NCI-H2196 (cell line): Measurements from ENCODE around the gene TRPM3.
"Not testable (repeated sequence)": the region's sequence is repeated elsewhere in the genome, so short reads cannot be mapped to it uniquely, and the experiment has no call there.

Experiments used
- DNase-seq: peaks from one replicate; lab custom pipeline; 2025; ENCODE audit not compliant: unreplicated experiment; lab: John Stamatoyannopoulos, UW

TRPM3 gene

GRCh38 chr9:70778568-70778967, 342.9 kb downstream of the TRPM3 start:
- no peak for DNase-seq

- DNase-seq = no peak
Measured at GRCh38 chr9:70773579-70773978, 347.8 kb downstream of the TRPM3 start.

- DNase-seq = no peak
Measured at GRCh38 chr9:70772601-70773000, 348.8 kb downstream of the TRPM3 start.

DNA sequence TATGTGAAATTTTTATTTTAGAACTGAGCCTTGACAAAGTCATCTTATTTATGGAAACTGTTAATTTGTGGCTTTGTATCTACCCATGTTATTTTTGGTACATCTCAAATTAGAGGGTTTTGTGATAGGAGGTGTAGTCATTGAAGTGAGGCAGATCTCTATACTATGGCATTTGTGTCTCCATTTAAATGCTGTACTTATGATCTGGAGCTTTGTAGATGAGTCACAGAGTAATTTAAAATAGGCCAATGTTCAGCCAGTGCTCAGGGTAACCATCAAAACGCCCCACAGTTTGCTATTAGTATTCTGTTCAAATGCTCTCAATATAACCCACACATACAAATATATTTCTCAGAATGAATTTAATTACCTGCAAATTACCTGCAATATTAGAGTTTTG, 355.5 kb downstream of the TRPM3 start:
- DNase-seq = no peak

GRCh38 chr9:70761139-70761670, 360.2 kb downstream of the TRPM3 start:
- DNase-seq = no peak

- DNase-seq = no peak
Measured at GRCh38 chr9:70760228-70760627, 361.2 kb downstream of the TRPM3 start.

- no peak for DNase-seq
Measured at GRCh38 chr9:70753311-70753710, 368.1 kb downstream of the TRPM3 start.

GRCh38 chr9:70749066-70749465, 372.4 kb downstream of the TRPM3 start:
- DNase-seq = no peak

GRCh38 chr9:70747261-70747718, 374.1 kb downstream of the TRPM3 start:
- DNase-seq = no peak

DNA sequence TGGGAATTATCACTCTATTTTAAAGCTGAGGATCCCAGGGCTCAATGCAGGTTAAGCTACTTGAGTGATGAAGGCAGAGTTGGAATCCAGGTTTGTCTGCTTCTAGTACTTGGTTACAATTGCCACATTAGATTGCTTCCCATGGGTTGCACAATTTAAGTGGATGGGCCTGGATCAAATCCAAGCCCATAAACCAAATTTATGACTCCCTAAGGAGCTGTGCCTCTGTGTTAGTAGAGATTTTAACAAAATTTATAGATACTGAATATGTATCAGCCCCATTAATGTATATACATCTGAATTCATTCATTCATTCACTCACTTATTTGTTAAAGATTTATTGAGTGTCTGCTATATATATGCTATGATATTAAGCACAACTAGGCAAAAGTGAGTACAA, 374.7 kb downstream of the TRPM3 start:
- no peak for DNase-seq

GRCh38 chr9:70746316-70746715, 375.1 kb downstream of the TRPM3 start:
- no peak for DNase-seq

DNA sequence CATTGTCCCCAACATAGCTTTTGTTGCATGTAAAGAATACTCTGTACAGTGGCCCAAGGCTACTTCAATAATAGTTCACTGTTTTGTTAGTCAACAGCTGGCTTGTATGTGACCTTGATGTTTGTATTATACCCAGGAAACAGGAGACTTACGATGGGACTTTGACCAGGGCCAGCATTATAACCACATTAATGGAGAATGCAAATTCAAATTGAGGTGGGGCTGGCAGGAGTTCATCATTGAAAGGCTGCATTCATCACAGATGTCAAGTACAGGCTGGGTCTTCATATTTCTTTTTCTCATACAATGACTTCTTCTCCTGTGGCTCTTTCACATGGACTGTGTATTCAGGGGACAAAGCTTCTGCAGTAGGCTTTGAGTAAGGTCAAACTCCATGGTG, 396.6 kb downstream of the TRPM3 start:
- DNase-seq = not testable (repeated sequence)

DNA sequence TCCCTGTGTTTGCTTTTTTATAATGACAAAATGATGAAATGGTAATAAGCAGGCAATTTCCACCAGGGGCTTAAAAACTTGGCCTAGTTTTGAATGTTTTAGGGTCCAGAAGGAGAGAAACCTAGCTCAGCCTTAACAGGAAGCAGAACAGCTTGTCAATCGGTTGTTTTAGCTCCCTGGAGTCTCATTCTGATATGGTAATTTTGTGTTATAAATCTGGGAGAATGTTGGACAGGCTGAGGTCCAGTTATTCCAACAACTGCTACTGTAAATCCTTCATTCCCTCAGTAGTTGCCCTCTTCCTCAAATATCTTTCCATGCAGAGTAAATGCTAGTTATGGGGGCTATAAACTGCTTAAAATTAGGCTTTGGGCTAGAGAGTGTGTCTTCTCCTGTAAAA, 397.4 kb downstream of the TRPM3 start:
- DNase-seq = not testable (repeated sequence)

DNA sequence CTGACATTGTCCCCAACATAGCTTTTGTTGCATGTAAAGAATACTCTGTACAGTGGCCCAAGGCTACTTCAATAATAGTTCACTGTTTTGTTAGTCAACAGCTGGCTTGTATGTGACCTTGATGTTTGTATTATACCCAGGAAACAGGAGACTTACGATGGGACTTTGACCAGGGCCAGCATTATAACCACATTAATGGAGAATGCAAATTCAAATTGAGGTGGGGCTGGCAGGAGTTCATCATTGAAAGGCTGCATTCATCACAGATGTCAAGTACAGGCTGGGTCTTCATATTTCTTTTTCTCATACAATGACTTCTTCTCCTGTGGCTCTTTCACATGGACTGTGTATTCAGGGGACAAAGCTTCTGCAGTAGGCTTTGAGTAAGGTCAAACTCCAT, 414.6 kb downstream of the TRPM3 start:
- DNase-seq = not testable (repeated sequence)

DNA sequence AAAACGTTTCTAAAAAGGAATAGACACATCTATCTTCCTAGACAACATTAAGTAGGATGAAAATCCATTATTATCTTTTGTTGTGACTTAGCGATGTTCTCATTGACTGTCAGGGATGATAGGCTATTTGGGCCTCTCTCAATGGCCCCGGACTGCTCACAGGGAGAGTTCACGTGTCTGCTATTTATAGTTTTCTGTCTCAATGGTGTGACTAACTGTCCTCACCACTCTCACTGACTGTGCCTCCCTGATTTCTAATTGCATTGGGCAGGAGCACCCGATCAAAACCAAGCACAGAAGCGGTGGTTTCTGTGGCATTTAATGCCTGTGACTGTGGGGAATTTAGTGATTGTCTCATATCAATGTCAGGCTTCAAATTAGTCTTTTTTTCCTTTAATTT, 420.3 kb downstream of the TRPM3 start:
- no peak for DNase-seq

DNA sequence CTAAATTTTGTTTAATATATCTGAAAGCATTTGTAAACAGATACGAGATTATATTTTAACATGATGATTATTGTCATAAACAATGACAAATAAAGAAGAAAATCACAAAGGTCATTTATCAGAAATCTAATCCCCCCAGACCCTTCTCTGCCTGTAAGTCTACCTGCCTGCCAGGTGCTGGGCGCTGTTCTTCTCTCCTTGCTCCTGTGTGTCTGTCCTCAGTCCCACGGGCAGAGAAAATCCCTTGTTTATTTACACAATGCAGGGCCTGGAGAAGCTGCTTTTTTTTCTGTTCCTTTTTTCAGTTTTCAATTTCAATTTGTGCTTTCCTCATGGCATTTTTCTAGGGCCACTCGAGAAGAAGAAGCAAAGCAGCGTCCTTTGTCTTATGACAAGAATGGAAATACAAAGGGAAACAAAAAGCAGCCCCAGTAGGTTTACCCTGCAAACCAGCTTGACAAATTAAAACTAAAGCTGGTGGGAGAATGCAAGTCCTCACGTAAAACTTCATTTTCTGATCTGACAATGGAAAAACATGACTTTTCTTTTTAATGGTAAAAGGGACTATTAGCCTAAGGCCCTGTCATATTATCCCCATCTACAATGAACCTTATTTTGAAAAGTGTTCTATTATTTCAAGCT, 424.6 kb downstream of the TRPM3 start:
- DNase-seq = no peak

DNA sequence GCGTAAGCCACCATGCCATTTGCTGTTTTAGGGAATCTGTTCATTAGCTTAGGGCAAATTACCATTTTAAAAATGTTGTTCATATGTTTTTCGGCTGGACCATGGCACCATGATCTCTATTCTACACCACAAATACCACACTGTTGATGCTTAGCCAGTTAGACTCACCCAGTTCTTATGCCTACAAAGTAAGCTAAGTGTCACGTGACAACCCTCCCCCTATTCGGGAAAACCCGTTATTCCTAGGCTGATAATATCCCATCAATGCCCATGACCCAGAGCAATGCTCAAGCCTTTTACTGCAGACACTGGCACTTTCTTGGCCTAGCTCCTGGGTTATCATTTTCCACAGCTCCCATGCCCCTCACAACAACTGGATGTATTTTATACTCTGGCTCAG, 426.7 kb downstream of the TRPM3 start:
- no peak for DNase-seq

DNA sequence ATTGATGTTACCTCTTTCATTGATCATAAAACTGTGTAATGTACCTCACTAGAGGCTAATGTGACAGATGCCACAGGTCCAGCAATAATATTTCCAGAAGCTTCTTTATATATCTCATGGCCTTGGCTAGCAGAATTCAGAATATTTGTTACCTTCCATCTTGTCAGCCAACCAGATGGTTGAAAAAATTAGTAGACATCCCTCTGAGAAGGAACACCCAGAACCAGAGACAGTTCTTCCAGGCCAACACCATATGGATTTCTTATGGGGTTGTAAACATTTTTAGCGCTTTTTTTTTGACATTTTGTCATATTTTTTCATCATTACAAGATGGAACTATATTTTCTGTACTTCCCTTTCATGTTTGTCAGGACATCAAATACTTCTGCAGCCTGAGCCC, 428.2 kb downstream of the TRPM3 start:
- no peak for DNase-seq

- no peak for DNase-seq
Measured at GRCh38 chr9:70692431-70692830, 429.0 kb downstream of the TRPM3 start.

- DNase-seq = no peak
Measured at GRCh38 chr9:70688704-70689103, 432.7 kb downstream of the TRPM3 start.

DNA sequence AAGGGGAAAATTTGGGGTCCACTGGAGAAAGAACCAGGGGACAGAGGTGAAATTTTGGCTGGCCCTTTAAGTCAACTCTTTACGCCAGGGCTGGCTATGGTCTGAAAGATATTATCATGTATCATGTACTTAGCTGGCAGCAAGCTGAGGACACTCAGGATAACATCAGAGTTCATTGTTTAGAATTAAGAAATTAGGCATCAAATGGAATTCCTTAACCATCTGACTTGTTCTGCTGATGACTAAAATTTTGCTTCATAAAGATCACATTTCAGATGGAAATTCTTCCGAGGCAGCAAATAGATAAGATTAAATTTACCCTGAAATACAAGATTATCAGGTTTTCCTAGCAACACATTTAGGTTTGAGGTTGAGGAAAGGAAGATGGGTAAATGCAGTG, 437.6 kb downstream of the TRPM3 start:
- no peak for DNase-seq

DNA sequence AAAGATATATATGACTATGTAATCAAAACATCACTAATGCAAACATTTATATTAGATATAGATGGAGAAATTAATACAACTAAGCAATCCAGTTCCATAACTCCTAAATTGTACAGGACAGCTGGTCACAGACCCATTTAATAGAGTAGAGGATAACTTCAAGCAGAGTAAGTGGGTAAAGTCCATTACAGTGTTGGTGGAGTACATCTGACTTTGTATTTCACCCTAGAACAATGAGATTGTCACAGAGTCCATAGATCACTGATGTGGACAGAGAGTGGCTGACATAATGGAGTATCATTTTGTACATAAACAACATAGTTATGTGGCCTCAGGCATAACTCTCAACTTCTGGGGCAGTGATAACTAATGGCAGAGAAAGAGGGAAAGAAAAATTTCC, 439.1 kb downstream of the TRPM3 start:
- DNase-seq = no peak

GRCh38 chr9:70679845-70680244, 441.6 kb downstream of the TRPM3 start:
- DNase-seq = no peak
